NCI-H146 (cell line): ENCODE data around the gene FFAR3.

ENCODE experiments used
- DNase-seq: peaks from one replicate; lab custom pipeline; 2025; lab: John Stamatoyannopoulos, UW

Gene FFAR3

GRCh38 chr19:35357867-35358573 lies at the start of gene FFAR3:
Gene FFAR3 (plus strand): TSS chr19:35358460. CDS start chr19:35358891, 431 bp downstream.
- DNase-seq, result no peak

- no peak for DNase-seq
These were observed 49.4 kb upstream of the FFAR3 start for GRCh38 chr19:35308910-35309309.

GRCh38 chr19:35309481-35310279 lies 48.6 kb upstream of the FFAR3 start:
- no peak for DNase-seq

GRCh38 chr19:35310331-35310730 lies 47.9 kb upstream of the FFAR3 start:
- no peak for DNase-seq

GRCh38 chr19:35310811-35311465 lies 47.3 kb upstream of the FFAR3 start:
- no peak for DNase-seq

- no peak for DNase-seq
These were observed 46.2 kb upstream of the FFAR3 start for GRCh38 chr19:35311901-35312665.

GRCh38 chr19:35313587-35313986 lies 44.7 kb upstream of the FFAR3 start:
- DNase-seq, result no peak

GRCh38 chr19:35314031-35314430 lies 44.2 kb upstream of the FFAR3 start:
- no peak for DNase-seq

- DNase-seq, result no peak
These were observed 43.3 kb upstream of the FFAR3 start for GRCh38 chr19:35314858-35315470.

- DNase-seq, result no peak
These were observed 42.4 kb upstream of the FFAR3 start for GRCh38 chr19:35315883-35316282.

- no peak for DNase-seq
These were observed 41.7 kb upstream of the FFAR3 start for GRCh38 chr19:35316560-35316959.

GRCh38 chr19:35317464-35318043 lies 40.7 kb upstream of the FFAR3 start:
- DNase-seq, result no peak

GRCh38 chr19:35318679-35319448 lies 39.4 kb upstream of the FFAR3 start:
- no peak for DNase-seq

- no peak for DNase-seq
These were observed 38.1 kb upstream of the FFAR3 start for GRCh38 chr19:35320065-35320713.

GRCh38 chr19:35321291-35321690 lies 37.0 kb upstream of the FFAR3 start:
- DNase-seq, result no peak

- no peak for DNase-seq
These were observed 36.2 kb upstream of the FFAR3 start for GRCh38 chr19:35322014-35322413.

- no peak for DNase-seq
These were observed 30.6 kb upstream of the FFAR3 start for GRCh38 chr19:35327642-35328041.

GRCh38 chr19:35328851-35329285 lies 29.4 kb upstream of the FFAR3 start, which contains the start of gene CD22:
Gene CD22 (plus strand): TSS chr19:35329187. CDS start chr19:35332041, 2,854 bp downstream.
- no peak for DNase-seq

- no peak for DNase-seq
These were observed 28.9 kb upstream of the FFAR3 start for GRCh38 chr19:35329323-35329722.

- no peak for DNase-seq
These were observed 27.8 kb upstream of the FFAR3 start for GRCh38 chr19:35330475-35330874.
